ENCODE data around the gene ZNF394. TPM values are rescaled to one million over a fixed set of nuclear protein-coding genes. Genes with fewer than 3 reads are reported as not detected.
A peak's percentile ranks its signal among the peaks of the same experiment; 100 is the strongest.

The ZNF394 gene
- total and polyA plus RNA-seq, 2 of the 4 experiments (the other 2 are of a cell fraction), result 10.9 to 24.7 TPM

- peaks cover 8% of the 10 kb centered on the region; the same call in 1 of the 2 replicates for H3K36me3 ChIP-seq (ENCODE audit: control insufficient read depth, insufficient read depth, low read length)
- H2AFZ ChIP-seq (replicated peaks; ENCODE audit: low read length, poor library complexity), result no peak overlapping the region
- no peak overlapping the region for H3K18ac ChIP-seq (ENCODE audit: low read depth, low read length)
- H3K14ac ChIP-seq (replicated peaks; ENCODE audit: low read depth, low read length), result no peak overlapping the region
- H2BK15ac ChIP-seq (ENCODE audit: low read depth, low read length), result no peak overlapping the region
- intact Hi-C loops (cut with micrococcal nuclease), result no loop called here
- H3K4ac ChIP-seq (ENCODE audit: low read depth, low read length), result no peak overlapping the region
- no peak overlapping the region for H4K5ac ChIP-seq (ENCODE audit: low read depth, low read length)
- H2BK120ac ChIP-seq (ENCODE audit: low read depth, low read length), result no peak overlapping the region
- BruUV-seq (replicated peaks), result no TSS peak
- peaks cover 55% of the 10 kb centered on the region for H3K9me3 ChIP-seq (ENCODE audit: control insufficient read depth, insufficient read depth, low read length)
- ChIA-PET CTCF (no interaction called here), POLR2A (ENCODE audit: unreplicated experiment) (no interaction called here)
- no peak overlapping the region for H3K56ac ChIP-seq (ENCODE audit: extremely low read depth, insufficient read depth, low read length)
- H4K91ac ChIP-seq (ENCODE audit: insufficient read depth, low read depth, low read length), result no peak overlapping the region
- no peak overlapping the region for H3K4me2 ChIP-seq (ENCODE audit: low read depth, low read length)
- H3K4me3 ChIP-seq (ENCODE audit: insufficient read depth, low read depth, low read length), result no peak overlapping the region
- no peak overlapping the region for H3K27ac ChIP-seq (ENCODE audit: insufficient read depth, low read length)
- DNase-seq (no peak), ATAC-seq (ENCODE audit: low read depth) (no peak)
- dilution Hi-C loops (cut with HindIII; ENCODE audit: low sequenced_read_pairs, unreplicated experiment), result no loop called here
- H3K23ac ChIP-seq (ENCODE audit: low read depth, low read length), result no peak overlapping the region
- H2AK5ac ChIP-seq (ENCODE audit: low read depth, low read length), result no peak overlapping the region
- H2BK20ac ChIP-seq (ENCODE audit: low read depth, low read length), result no peak overlapping the region
- no peak overlapping the region for H2BK5ac ChIP-seq (ENCODE audit: low read depth, low read length, poor library complexity, severe bottlenecking)
- H4K8ac ChIP-seq (ENCODE audit: low read depth in 2 of 2, low read length in 2 of 2), result no peak overlapping the region
- H3K9me1 ChIP-seq (ENCODE audit: insufficient read depth, low read length), result no peaks in the 10 kb centered on the region
- TF ChIP-seq CTCF (conservative IDR thresholded peaks at IDR 0.05; ENCODE audit: low read depth, low read length) (no peak), RCOR1 (IDR thresholded peaks at IDR 0.05; ENCODE audit: insufficient replicate concordance, low read length) (no peak), RAD21 (IDR thresholded peaks at IDR 0.05; ENCODE audit: low read length) (no peak), ELK1 (IDR thresholded peaks at IDR 0.05; ENCODE audit: borderline replicate concordance, low read depth, low read length) (no peak), CEBPB (IDR thresholded peaks at IDR 0.05; ENCODE audit: low read depth, low read length) (no peak), POLR2A (IDR thresholded peaks at IDR 0.05; ENCODE audit: low read depth, low read length) (no peak), CHD1 (IDR thresholded peaks at IDR 0.05; ENCODE audit: low read depth, low read length) (no peak), RFX5 (IDR thresholded peaks at IDR 0.05; ENCODE audit: low read depth, low read length) (no peak), MXI1 (IDR thresholded peaks at IDR 0.05; ENCODE audit: borderline replicate concordance, low read depth, low read length) (no peak), SMC3 (IDR thresholded peaks at IDR 0.05; ENCODE audit: low read depth, low read length) (no peak), MAFK (IDR thresholded peaks at IDR 0.05; ENCODE audit: low read depth, low read length) (no peak), MAZ (IDR thresholded peaks at IDR 0.05; ENCODE audit: borderline replicate concordance, low read depth, low read length) (no peak), NFE2L2 (IDR thresholded peaks at IDR 0.05; ENCODE audit: low read depth, low read length) (no peak), BHLHE40 (IDR thresholded peaks at IDR 0.05; ENCODE audit: low read depth, low read length) (no peak)
- no peaks in the 10 kb centered on the region for H3K4me1 ChIP-seq (ENCODE audit: control insufficient read depth, insufficient read depth, low read length)
- WGBS, 2 experiments (ENCODE audit: extremely low coverage in 2 of 2, insufficient read length in 1 of 2), result no CpG with 5 or more reads among the region's 5 CpGs
- H2AK9ac ChIP-seq (replicated peaks; ENCODE audit: low read depth, low read length, poor library complexity), result peak overlapping the region; percentile 42
- no peaks in the 10 kb centered on the region; a peak in 1 of 4 replicates for H3K79me1 ChIP-seq (ENCODE audit: low read depth in 1 of 2, low read length in 2 of 2)
- H3K27me3 ChIP-seq (ENCODE audit: control insufficient read depth, insufficient read depth, low read length), result no peaks in the 10 kb centered on the region
- H3K9ac ChIP-seq (ENCODE audit: low read depth, low read length), result no peak overlapping the region
- in situ Hi-C loops (cut with MboI; ENCODE audit: low sequenced_read_pairs), result no loop called here
- H4K20me1 ChIP-seq (ENCODE audit: insufficient read depth, low read length), result no peaks in the 10 kb centered on the region
These were observed 40.5 kb upstream of the ZNF394 start for GRCh38 chr7:99540542-99540941.
